Measurements from ENCODE around the gene THOC2. TPM values are rescaled to one million over a fixed set of nuclear protein-coding genes. Genes with fewer than 3 reads are reported as not detected.

THOC2 gene
- total RNA-seq, 1 donor, result 96.7 TPM

GRCh38 chrX:123610915-123611314 is 121.9 kb downstream of the THOC2 start:
- DNase-seq (ENCODE audit: low read depth), result no peak
- no peak for TF ChIP-seq CTCF (IDR thresholded peaks at IDR 0.05; ENCODE audit: insufficient read depth, low read length)
- no peak overlapping the region for H3K4me3 ChIP-seq (ENCODE audit: low read depth, low read length)

GRCh38 chrX:123607806-123608205 is 125.0 kb downstream of the THOC2 start:
- H3K4me3 ChIP-seq (ENCODE audit: low read depth, low read length), result no peak overlapping the region
- no peak for DNase-seq (ENCODE audit: low read depth)
- no peak for TF ChIP-seq CTCF (IDR thresholded peaks at IDR 0.05; ENCODE audit: insufficient read depth, low read length)

- H3K4me3 ChIP-seq (ENCODE audit: low read depth, low read length), result no peak overlapping the region
- TF ChIP-seq CTCF (IDR thresholded peaks at IDR 0.05; ENCODE audit: insufficient read depth, low read length), result no peak
- no peak for DNase-seq (ENCODE audit: low read depth)
These were observed 125.6 kb downstream of the THOC2 start for GRCh38 chrX:123607270-123607669.

GRCh38 chrX:123603491-123603890 is 129.4 kb downstream of the THOC2 start:
- H3K4me3 ChIP-seq (ENCODE audit: low read depth, low read length), result no peak overlapping the region
- no peak for TF ChIP-seq CTCF (IDR thresholded peaks at IDR 0.05; ENCODE audit: insufficient read depth, low read length)
- DNase-seq (ENCODE audit: low read depth), result no peak

- DNase-seq (ENCODE audit: low read depth), result no peak
- no peak for TF ChIP-seq CTCF (IDR thresholded peaks at IDR 0.05; ENCODE audit: insufficient read depth, low read length)
- no peak overlapping the region for H3K4me3 ChIP-seq (ENCODE audit: low read depth, low read length)
These were observed 131.4 kb downstream of the THOC2 start for GRCh38 chrX:123601437-123601836.

- no peak overlapping the region for H3K4me3 ChIP-seq (ENCODE audit: low read depth, low read length)
- no peak for TF ChIP-seq CTCF (IDR thresholded peaks at IDR 0.05; ENCODE audit: insufficient read depth, low read length)
- DNase-seq (ENCODE audit: low read depth), result no peak
These were observed 132.7 kb downstream of the THOC2 start for GRCh38 chrX:123600181-123600580.

GRCh38 chrX:123590842-123591486 is 141.9 kb downstream of the THOC2 start:
- TF ChIP-seq CTCF (IDR thresholded peaks at IDR 0.05; ENCODE audit: insufficient read depth, low read length), result no peak
- H3K4me3 ChIP-seq (ENCODE audit: low read depth, low read length), result no peak overlapping the region
- no peak for DNase-seq (ENCODE audit: low read depth)
